Activated naive CD8-positive, alpha-beta T cell (primary cell): Measurements from ENCODE around the gene KLHDC4.
"Not testable (repeated sequence)": the region's sequence is repeated elsewhere in the genome, so short reads cannot be mapped to it uniquely, and the experiment has no call there.

ENCODE experiments used
- H3K27ac Mint-ChIP-seq: one replicate; pipeline ENCODE4 v1.8.0; 2021; ENCODE audit warnings: mixed read lengths
- H3K27me3 Mint-ChIP-seq: one replicate; pipeline ENCODE4 v1.8.0; 2021; ENCODE audit warnings: mixed read lengths
- H3K36me3 Mint-ChIP-seq: one replicate; pipeline ENCODE4 v1.8.0; 2021; ENCODE audit warnings: mixed read lengths
- H3K4me1 Mint-ChIP-seq: one replicate; pipeline ENCODE4 v1.8.0; 2021; ENCODE audit warnings: low read depth, mixed read lengths
- H3K4me3 Mint-ChIP-seq: one replicate; pipeline ENCODE4 v1.8.0; 2021; ENCODE audit warnings: mild to moderate bottlenecking, mixed read lengths
- H3K9me3 Mint-ChIP-seq: one replicate; pipeline ENCODE4 v1.8.0; 2021; ENCODE audit warnings: low read depth, mixed read lengths

KLHDC4 gene

DNA sequence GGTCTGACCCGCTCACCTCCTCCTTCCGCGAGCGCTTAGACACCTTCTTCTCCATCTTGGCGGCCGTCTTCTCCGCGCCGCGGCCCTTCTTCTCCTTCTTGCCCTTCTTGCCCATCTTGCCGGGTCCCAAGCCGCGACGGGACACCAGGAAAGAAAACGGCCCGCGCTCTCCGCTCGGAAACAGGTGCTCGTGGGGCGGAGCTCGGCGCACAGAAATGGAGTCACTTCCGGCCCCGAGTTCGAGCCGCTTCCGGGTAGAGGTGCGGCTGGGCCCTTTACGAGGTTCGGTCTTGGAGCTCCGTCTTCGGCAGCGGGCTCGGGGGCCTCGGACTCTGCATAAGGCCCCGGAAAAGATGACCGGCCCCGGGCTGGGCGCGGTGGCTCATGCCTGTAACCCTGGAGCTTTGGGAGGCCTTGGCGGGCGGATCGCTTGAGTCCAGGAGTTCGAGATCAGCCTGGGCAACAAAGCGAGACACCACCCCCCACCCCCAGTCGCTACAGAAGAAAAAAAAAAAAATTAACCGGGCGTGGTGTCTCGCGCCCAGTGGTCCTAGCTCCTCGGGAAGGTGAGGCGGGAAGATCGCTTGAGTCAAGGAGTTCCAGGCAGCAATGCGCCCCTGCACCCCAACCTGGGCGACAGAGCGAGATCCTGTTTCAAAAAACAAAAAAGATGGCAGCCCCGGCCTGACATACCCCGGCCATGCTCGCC is at the start of gene KLHDC4:
TSS of gene KLHDC4 (minus strand) at position 211 of the 709 bp plus-strand sequence. CDS start at position 115, 96 bp downstream.
- no peaks in the 10 kb centered on the region for H3K27me3 Mint-ChIP-seq
- H3K9me3 Mint-ChIP-seq: no peaks in the 10 kb centered on the region
- H3K27ac Mint-ChIP-seq: peak within 1 kb of the TSS; percentile 97
- H3K4me3 Mint-ChIP-seq: peak within 1 kb of the TSS; percentile 99
- H3K36me3 Mint-ChIP-seq: no peaks in the 10 kb centered on the region
- H3K4me1 Mint-ChIP-seq: peaks cover 36% of the 10 kb centered on the region

DNA sequence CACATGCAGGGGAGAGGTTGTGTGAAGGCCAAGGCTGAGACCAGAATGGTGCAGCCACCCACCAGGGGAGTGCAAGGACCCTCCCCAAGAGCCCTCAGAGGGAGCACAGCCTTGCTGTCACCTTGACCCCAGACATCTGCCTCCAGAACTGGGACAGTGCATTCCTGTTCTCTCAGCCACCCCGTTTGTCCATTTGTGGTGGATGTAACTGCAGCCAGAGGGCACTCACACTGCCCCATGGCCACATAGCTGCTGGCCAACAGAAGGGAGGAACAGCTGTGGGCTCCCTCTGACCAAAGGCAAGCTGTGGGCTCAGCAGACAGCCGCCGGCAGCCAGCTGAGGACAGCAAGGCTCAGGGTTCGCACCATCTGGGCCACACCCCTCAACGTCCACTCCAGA is 49.8 kb upstream of the KLHDC4 start:
- Mint-ChIP-seq H3K4me3 (no peak overlapping the region), H3K9me3 (no peaks in the 10 kb centered on the region), H3K27ac (no peak overlapping the region), H3K4me1 (no peaks in the 10 kb centered on the region), H3K27me3 (no peaks in the 10 kb centered on the region), H3K36me3 (no peaks in the 10 kb centered on the region)

GRCh38 chr16:87812200-87812656 is 46.4 kb upstream of the KLHDC4 start:
- Mint-ChIP-seq H3K4me3 (no peak overlapping the region), H3K27me3 (no peaks in the 10 kb centered on the region), H3K27ac (no peak overlapping the region), H3K9me3 (no peaks in the 10 kb centered on the region), H3K4me1 (peaks cover 4% of the 10 kb centered on the region), H3K36me3 (no peaks in the 10 kb centered on the region)

DNA sequence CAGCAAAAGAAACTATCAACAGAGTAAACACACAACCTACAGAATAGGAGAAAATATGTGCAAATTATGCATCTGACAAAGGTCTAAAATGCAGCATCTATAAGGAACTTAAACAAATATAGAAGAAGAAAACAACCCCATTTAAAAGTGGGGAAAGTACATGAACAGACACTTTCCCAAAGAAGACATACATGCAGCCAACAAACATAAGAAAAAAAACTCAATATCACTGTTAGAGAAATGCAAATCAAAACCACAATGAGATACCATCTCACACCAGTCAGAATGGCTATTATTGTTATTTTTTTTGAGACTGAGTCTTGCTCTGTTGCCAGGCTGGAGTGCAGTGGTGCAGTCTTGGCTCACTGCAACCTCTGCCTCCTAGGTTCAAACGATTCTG is 45.7 kb upstream of the KLHDC4 start:
- H3K27ac Mint-ChIP-seq, H3K4me1 Mint-ChIP-seq, H3K4me3 Mint-ChIP-seq: not testable (repeated sequence)

DNA sequence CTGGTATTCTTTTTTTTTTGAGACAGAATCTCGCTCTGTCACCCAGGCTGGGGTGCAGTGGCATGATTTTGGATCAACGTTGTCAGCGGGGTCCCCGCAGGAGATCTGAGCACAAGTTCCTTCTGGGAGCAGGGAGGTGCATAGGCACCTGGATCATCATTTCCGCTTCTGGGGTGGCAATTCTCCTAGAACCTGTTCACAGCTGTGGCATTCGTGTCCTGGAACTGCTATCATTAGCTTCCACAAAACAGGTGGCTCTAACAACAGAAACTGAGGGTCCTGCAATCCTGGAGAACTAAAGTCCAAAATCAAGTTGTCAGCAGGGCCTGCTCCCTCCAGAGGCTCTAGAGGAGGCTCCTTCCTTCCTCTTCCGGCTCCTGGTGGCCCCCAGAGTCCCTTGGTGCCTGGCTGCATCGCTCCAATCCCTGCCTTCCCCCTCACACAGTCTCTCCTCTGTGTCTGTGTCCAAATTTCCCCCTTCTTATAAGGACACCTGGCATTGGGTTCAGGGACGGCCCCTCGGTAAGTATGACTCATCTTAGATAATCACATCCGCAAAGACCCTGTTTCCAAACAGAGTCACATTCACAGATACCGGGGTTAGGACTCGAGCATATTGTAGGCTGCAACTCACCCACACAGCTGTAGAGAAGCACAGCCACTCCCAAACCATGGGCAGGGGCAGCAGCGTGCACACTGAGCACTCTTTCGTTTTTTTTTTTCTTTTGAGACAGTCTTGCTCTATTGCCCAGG is 43.5 kb upstream of the KLHDC4 start:
- H3K9me3 Mint-ChIP-seq: no peaks in the 10 kb centered on the region
- no peak overlapping the region for H3K4me3 Mint-ChIP-seq
- no peaks in the 10 kb centered on the region for H3K36me3 Mint-ChIP-seq
- no peak overlapping the region for H3K27ac Mint-ChIP-seq
- peaks cover 16% of the 10 kb centered on the region for H3K4me1 Mint-ChIP-seq
- no peaks in the 10 kb centered on the region for H3K27me3 Mint-ChIP-seq

More for the DNA sequence above, 45.7 kb upstream of the KLHDC4 start:
- H3K36me3 Mint-ChIP-seq, H3K27me3 Mint-ChIP-seq, H3K9me3 Mint-ChIP-seq: not testable (repeated sequence)

DNA sequence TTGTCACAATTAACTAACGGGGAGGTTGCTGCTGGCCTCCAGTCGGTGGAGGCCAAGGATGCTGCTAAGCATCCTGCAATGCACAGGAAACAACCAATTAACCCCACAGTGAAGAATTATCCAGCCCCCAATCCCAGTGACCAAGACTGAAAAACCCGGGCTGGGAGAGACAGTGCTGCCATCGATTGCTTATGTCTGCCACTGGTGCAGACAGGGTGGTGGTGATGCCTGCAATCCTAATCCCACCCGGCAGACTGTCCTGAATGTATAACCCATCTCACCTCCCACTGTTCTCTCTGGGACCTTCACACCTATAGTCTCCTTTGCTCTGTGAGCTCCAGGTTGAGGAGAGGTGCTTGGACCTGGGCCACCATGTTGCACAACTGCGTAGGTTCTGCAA is 42.3 kb upstream of the KLHDC4 start:
- no peak overlapping the region for H3K27ac Mint-ChIP-seq
- H3K36me3 Mint-ChIP-seq: no peaks in the 10 kb centered on the region
- no peak overlapping the region for H3K4me3 Mint-ChIP-seq
- no peaks in the 10 kb centered on the region for H3K9me3 Mint-ChIP-seq
- no peaks in the 10 kb centered on the region for H3K27me3 Mint-ChIP-seq
- H3K4me1 Mint-ChIP-seq: peaks cover 16% of the 10 kb centered on the region

- Mint-ChIP-seq H3K36me3 (no peaks in the 10 kb centered on the region), H3K27ac (peak overlapping the region; percentile 98), H3K4me3 (peak overlapping the region; percentile 93), H3K9me3 (no peaks in the 10 kb centered on the region), H3K4me1 (peaks cover 16% of the 10 kb centered on the region), H3K27me3 (no peaks in the 10 kb centered on the region)
Measured at GRCh38 chr16:87806641-87807546, 41.1 kb upstream of the KLHDC4 start.

GRCh38 chr16:87806261-87806640 is 40.5 kb upstream of the KLHDC4 start:
- H3K27me3 Mint-ChIP-seq: no peaks in the 10 kb centered on the region
- H3K27ac Mint-ChIP-seq: peak overlapping the region; percentile 98
- H3K4me1 Mint-ChIP-seq: peaks cover 16% of the 10 kb centered on the region

GRCh38 chr16:87803385-87803784 is 37.6 kb upstream of the KLHDC4 start:
- no peaks in the 10 kb centered on the region for H3K9me3 Mint-ChIP-seq
- H3K27me3 Mint-ChIP-seq: no peaks in the 10 kb centered on the region
- peaks cover 14% of the 10 kb centered on the region for H3K4me1 Mint-ChIP-seq
- H3K36me3 Mint-ChIP-seq: no peaks in the 10 kb centered on the region
- no peak overlapping the region for H3K4me3 Mint-ChIP-seq
- no peak overlapping the region for H3K27ac Mint-ChIP-seq

More at GRCh38 chr16:87806261-87806640, 40.5 kb upstream of the KLHDC4 start:
- Mint-ChIP-seq H3K9me3 (no peaks in the 10 kb centered on the region), H3K4me3 (peak overlapping the region; percentile 93), H3K36me3 (no peaks in the 10 kb centered on the region)

- Mint-ChIP-seq H3K27me3 (no peaks in the 10 kb centered on the region), H3K36me3 (no peaks in the 10 kb centered on the region), H3K9me3 (no peaks in the 10 kb centered on the region), H3K4me3 (no peak overlapping the region), H3K27ac (no peak overlapping the region), H3K4me1 (peaks cover 13% of the 10 kb centered on the region)
Measured at GRCh38 chr16:87802670-87803069, 36.9 kb upstream of the KLHDC4 start.

DNA sequence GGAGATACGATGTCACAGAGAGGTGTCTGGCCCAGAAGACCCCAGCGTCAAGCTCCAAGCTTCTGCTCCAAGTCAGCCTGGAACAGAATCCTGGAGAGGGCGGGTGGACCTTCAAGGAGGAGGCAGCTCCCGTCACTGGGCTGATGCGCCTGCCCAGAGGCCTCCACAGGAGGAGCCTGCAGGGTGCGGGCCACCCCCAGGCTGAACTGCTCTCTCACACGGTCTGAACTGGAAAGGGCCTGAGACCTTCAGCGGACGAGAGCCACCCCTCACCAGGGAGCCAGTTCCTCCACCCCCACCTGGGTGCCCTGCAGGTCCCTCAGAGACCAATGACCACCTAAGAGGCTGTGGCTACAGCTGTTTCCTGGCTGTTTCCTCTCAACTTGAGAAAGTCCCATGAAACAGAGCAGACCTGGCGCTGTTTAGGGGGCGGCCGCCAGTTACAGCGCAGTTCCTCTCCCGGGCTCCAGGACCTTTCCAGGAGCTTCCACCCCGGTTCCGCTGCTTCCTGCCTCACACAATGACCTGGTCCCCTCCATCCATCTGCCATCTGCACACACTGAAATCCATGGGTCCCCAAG is 36.0 kb upstream of the KLHDC4 start:
- no peaks in the 10 kb centered on the region for H3K9me3 Mint-ChIP-seq
- peaks cover 10% of the 10 kb centered on the region for H3K4me1 Mint-ChIP-seq
- H3K36me3 Mint-ChIP-seq: no peaks in the 10 kb centered on the region
- no peaks in the 10 kb centered on the region for H3K27me3 Mint-ChIP-seq
- H3K4me3 Mint-ChIP-seq: no peak overlapping the region
- peak overlapping the region; percentile 34 for H3K27ac Mint-ChIP-seq

DNA sequence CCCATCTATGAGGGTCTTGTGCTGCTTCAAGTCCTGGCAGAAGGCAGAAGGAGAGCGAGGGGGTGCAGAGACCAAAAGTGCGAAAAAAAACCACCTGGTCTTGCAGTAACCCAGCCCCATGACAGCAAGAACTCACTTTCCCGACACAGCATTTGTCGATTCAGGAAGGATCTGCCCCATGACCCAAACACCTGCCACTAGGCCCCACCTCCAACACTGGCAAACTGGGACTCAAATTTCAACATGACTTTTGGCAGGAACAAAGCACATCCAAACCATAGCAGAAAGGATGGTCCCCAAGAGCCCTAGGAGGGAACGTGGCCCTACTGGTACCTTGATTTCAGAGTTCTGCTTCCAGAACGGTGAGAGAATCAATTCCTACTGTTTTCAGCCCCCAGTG is 34.7 kb upstream of the KLHDC4 start:
- H3K36me3 Mint-ChIP-seq: no peaks in the 10 kb centered on the region
- H3K27me3 Mint-ChIP-seq: no peaks in the 10 kb centered on the region
- no peaks in the 10 kb centered on the region for H3K9me3 Mint-ChIP-seq
- H3K4me1 Mint-ChIP-seq: no peaks in the 10 kb centered on the region
- H3K4me3 Mint-ChIP-seq: no peak overlapping the region
- H3K27ac Mint-ChIP-seq: no peak overlapping the region

GRCh38 chr16:87795336-87795735 is 29.6 kb upstream of the KLHDC4 start:
- H3K4me3 Mint-ChIP-seq: no peak overlapping the region
- no peaks in the 10 kb centered on the region for H3K9me3 Mint-ChIP-seq
- H3K4me1 Mint-ChIP-seq: no peaks in the 10 kb centered on the region
- H3K36me3 Mint-ChIP-seq: no peaks in the 10 kb centered on the region
- H3K27ac Mint-ChIP-seq: no peak overlapping the region
- no peaks in the 10 kb centered on the region for H3K27me3 Mint-ChIP-seq

- Mint-ChIP-seq H3K27ac (no peak overlapping the region), H3K9me3 (no peaks in the 10 kb centered on the region), H3K27me3 (no peaks in the 10 kb centered on the region), H3K4me3 (no peak overlapping the region), H3K4me1 (no peaks in the 10 kb centered on the region), H3K36me3 (no peaks in the 10 kb centered on the region)
Measured at GRCh38 chr16:87794485-87795078, 28.8 kb upstream of the KLHDC4 start.
